ENCODE measurements around the gene SERPINB5.
A peak's percentile ranks its signal among the peaks of the same experiment; 100 is the strongest.

The SERPINB5 gene

GRCh38 chr18:63495675-63496074, 18.9 kb downstream of the SERPINB5 start:
- no peak for TF ChIP-seq CTCF (IDR thresholded peaks at IDR 0.05; ENCODE audit: low read length, missing control alignments)
- DNase-seq (ENCODE audit: low read depth) = no peak
- no peak overlapping the region for H3K4me3 ChIP-seq (replicated peaks; ENCODE audit: low read depth, low read length)

- H3K4me3 ChIP-seq (replicated peaks; ENCODE audit: low read depth, low read length) = no peak overlapping the region
- DNase-seq (ENCODE audit: low read depth) = peak; percentile 28
- peak; percentile 63 for TF ChIP-seq CTCF (IDR thresholded peaks at IDR 0.05; ENCODE audit: low read length, missing control alignments)
Measured at GRCh38 chr18:63505566-63506335, 29.0 kb downstream of the SERPINB5 start.

- TF ChIP-seq CTCF (IDR thresholded peaks at IDR 0.05; ENCODE audit: low read length, missing control alignments) = no peak
- no peak for DNase-seq (ENCODE audit: low read depth)
- no peak overlapping the region for H3K4me3 ChIP-seq (replicated peaks; ENCODE audit: low read depth, low read length)
Measured at GRCh38 chr18:63506336-63506646, 29.5 kb downstream of the SERPINB5 start.

- TF ChIP-seq CTCF (IDR thresholded peaks at IDR 0.05; ENCODE audit: low read length, missing control alignments) = no peak
- no peak overlapping the region for H3K4me3 ChIP-seq (replicated peaks; ENCODE audit: low read depth, low read length)
- DNase-seq (ENCODE audit: low read depth) = no peak
Measured at GRCh38 chr18:63508596-63508995, 31.8 kb downstream of the SERPINB5 start.

- peak; percentile 63 for DNase-seq (ENCODE audit: low read depth)
- no peak overlapping the region for H3K4me3 ChIP-seq (replicated peaks; ENCODE audit: low read depth, low read length)
- TF ChIP-seq CTCF (IDR thresholded peaks at IDR 0.05; ENCODE audit: low read length, missing control alignments) = peak; percentile 78
Measured at GRCh38 chr18:63511285-63511684, 34.5 kb downstream of the SERPINB5 start.

GRCh38 chr18:63514326-63514725, 37.6 kb downstream of the SERPINB5 start:
- no peak for DNase-seq (ENCODE audit: low read depth)
- TF ChIP-seq CTCF (IDR thresholded peaks at IDR 0.05; ENCODE audit: low read length, missing control alignments) = no peak

More at GRCh38 chr18:63514326-63514725, 37.6 kb downstream of the SERPINB5 start:
- H3K4me3 ChIP-seq (replicated peaks; ENCODE audit: low read depth, low read length) = no peak overlapping the region
